Lower leg skin (tissue), 3 donors: ENCODE data around the gene WDR76.

Source experiments
- CTCF ChIP-seq, 3 donors: fragments of 450-650 bp; IDR thresholded peaks; one replicate each; pipeline ENCODE4 v1.5.1; 2016; ENCODE audit warnings: antibody characterized with exemption in 3 of 3, mild to moderate bottlenecking in 3 of 3, moderate library complexity in 2 of 3
- POLR2A ChIP-seq, 2 donors: fragments of 450-650 bp; IDR thresholded peaks; one replicate each; pipeline ENCODE4 v1.6.1; 2016 to 2017; ENCODE audit warnings: antibody characterized with exemption in 2 of 2, mild to moderate bottlenecking in 1 of 2, moderate library complexity in 1 of 2

GRCh38 chr15:43792761-43793476 lies 33.9 kb upstream of the WDR76 start:
- no peak for TF ChIP-seq POLR2A (IDR thresholded peaks at IDR 0.05)
- TF ChIP-seq CTCF (IDR thresholded peaks at IDR 0.05): no peak
